NCI-H69 (cell line): ENCODE measurements around the gene PRMT3.
"Not testable (repeated sequence)": the region's sequence is repeated elsewhere in the genome, so short reads cannot be mapped to it uniquely, and the experiment has no call there.

Experiments used
- DNase-seq: peaks from one replicate; lab custom pipeline; 2025; lab: John Stamatoyannopoulos, UW

The PRMT3 gene

GRCh38 chr11:20457934-20458680, 70.6 kb downstream of the PRMT3 start:
- DNase-seq: peak; percentile 86

- peak; percentile 82 for DNase-seq
Observed at GRCh38 chr11:20458905-20459632, 71.6 kb downstream of the PRMT3 start.

- peak; percentile 68 for DNase-seq
Observed at GRCh38 chr11:20459865-20460264, 72.3 kb downstream of the PRMT3 start.

- peak; percentile 72 for DNase-seq
Observed at GRCh38 chr11:20464518-20464917, 77.0 kb downstream of the PRMT3 start.

DNA sequence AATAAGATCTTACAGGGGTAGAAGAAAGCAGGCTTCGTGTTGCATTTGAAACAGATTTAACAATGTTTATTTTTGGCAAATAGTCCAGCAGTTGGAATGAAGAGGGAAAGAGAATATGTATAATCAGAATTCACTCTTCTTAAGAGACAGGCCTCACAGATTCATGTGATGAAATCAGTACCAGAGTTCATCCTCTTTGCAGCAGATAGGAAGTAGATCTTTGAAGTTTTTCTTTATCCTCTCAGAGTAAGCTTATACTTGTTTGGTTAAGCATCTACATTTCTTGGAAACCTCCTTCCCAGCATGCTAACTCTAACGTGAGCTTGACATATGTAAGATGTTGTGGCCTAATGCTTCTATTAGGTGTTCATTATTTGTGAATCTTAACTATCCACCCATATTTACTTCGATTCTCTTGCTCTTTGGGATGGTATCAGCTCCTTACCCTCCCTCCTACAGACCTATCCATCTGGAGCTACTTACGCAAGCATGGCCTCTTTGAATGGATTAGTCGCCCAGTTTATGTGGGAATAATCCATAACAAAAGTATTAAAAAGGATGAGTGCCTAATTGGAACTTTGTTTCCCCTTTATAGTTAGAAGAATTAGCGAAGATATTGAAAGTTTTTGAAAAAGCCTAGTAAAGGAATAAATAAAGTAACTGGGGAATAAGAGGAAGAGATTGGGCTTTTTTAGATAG, 80.1 kb downstream of the PRMT3 start:
- no peak for DNase-seq

- DNase-seq: peak; percentile 17
Observed at GRCh38 chr11:20470348-20470747, 82.8 kb downstream of the PRMT3 start.

DNA sequence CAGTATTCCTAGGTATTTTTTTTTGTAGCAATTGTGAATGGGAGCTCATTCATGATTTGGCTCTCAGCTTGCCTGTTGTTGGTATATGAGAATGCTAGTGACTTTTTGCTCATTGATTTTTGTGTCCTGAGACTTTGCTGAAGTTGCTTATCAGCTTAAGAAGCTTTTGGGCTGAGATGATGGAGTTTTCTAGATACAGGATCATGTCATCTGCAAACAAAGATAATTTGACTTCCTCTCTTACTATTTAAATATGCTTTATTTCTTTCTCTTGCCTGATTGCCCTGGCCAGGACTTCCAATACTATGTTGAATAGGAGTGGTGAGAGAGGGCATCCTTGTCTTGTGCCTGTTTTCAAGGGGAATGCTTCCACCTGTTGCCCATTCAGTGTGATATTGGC, 84.4 kb downstream of the PRMT3 start:
- not testable (repeated sequence) for DNase-seq

GRCh38 chr11:20474176-20474881, 86.8 kb downstream of the PRMT3 start:
- DNase-seq: peak; percentile 72

- DNase-seq: no peak
Observed at GRCh38 chr11:20474882-20475517, 87.5 kb downstream of the PRMT3 start.

DNA sequence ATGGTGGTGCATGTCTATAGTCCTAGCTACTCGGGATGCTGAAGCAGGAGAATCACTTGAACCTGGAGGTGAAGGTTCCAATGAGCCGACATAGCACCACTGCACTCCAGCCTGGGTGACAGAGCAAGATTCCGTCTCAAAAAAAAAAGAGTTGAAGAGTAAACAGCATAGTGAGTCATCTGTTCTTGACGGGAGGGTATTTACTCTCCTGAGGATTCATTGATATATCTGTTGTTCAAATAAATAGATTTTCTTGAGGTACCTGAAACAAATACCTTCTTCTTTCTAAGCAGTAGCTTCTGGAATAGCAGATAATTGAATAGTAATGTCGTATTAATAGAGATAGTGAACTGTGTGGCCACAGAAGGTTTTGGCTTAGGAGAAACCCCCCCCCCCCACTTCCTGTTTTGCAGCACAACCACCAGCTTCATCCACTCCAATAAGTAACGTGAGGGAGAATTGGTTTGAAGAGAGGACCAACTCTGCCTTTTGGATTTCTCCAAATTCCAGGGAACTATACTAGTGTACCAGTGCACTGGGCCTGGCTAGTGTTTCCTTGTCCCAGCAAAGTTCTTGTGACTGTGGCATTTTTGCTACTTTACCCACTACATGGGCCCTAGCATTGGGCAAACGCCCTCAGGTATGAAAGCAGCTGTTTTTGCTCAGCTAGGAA, 90.0 kb downstream of the PRMT3 start:
- DNase-seq: peak; percentile 60

DNA sequence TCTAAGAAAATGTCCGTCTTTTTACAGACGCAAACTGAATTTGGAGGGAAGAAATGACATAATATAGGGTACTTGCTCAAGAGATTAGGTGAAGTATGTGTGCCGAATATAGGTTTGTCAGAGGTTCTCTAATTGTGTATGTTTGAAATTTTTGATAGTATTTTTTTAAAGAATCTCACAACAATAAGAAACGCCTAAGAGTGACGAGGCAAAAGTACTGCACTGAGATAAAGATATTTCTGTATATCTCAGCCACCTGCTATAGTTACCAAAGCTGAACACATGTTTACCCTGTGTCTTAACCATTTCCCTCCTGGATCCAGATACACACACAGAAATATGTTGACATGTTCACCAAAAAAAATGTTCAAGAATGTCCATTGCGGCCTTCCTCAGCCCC, 92.0 kb downstream of the PRMT3 start:
- no peak for DNase-seq

GRCh38 chr11:20483931-20484330, 96.4 kb downstream of the PRMT3 start:
- DNase-seq: peak; percentile 23

- DNase-seq: not testable (repeated sequence)
Observed at GRCh38 chr11:20484416-20484815, 96.9 kb downstream of the PRMT3 start.

- peak; percentile 99 for DNase-seq
Observed at GRCh38 chr11:20488352-20488751, 100.8 kb downstream of the PRMT3 start.

DNA sequence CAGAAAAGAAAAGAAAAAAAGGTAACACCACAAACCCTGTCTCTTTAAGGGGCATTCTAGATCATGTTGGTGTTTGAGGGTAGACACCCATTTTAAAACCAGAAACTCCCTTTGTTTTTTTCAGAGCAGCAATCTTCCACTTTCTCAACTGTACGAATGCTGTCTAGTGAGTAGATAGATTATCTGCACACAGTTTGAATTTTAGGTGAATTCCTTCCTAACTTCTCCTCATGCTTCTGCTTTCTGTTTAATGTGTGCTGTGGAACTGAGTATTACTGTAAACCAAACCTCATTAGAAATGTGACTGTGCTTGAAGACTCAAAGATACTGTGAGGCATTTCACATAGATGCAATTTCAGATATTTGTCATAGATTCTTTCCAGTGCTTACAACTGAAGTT, 102.4 kb downstream of the PRMT3 start:
- DNase-seq: peak; percentile 53

GRCh38 chr11:20493340-20493739, 105.8 kb downstream of the PRMT3 start:
- DNase-seq: peak; percentile 16

- DNase-seq: no peak
Observed at GRCh38 chr11:20497124-20497792, 109.7 kb downstream of the PRMT3 start.

DNA sequence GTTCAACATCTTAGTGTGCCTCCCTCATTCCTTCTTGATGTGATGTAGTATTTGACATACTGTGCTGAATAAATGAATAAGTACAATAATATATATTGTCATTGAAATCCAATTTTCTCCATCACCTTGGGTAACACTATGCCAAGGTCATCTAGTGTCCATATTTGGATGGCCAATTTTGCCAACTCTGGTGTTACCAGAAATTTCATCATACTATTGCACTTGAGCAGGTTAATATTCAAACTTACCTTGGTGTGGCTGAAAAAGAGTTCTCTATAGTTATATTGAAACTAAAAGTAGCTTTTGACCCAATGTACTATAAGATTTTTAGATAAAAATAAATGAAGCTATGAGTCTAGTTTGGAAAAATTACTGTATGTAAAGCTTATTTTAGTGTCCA, 113.7 kb downstream of the PRMT3 start:
- peak; percentile 45 for DNase-seq

GRCh38 chr11:20501971-20502370, 114.5 kb downstream of the PRMT3 start:
- peak; percentile 90 for DNase-seq

GRCh38 chr11:20511982-20512381, 124.5 kb downstream of the PRMT3 start:
- peak; percentile 94 for DNase-seq

- DNase-seq: no peak
Observed at GRCh38 chr11:20512869-20513268, 125.4 kb downstream of the PRMT3 start.
